Ishikawa (cell line): ENCODE data around the gene CCDC107.

Experiments used
- CEBPB ChIP-seq: IDR thresholded peaks from 2 replicates; pipeline ENCODE4 v1.6.1; 2012
- CREB1 ChIP-seq: IDR thresholded peaks from 2 replicates; pipeline ENCODE4 v1.6.1; 2012; ENCODE audit warnings: low read depth
- EGR1 ChIP-seq: IDR thresholded peaks from 2 replicates; pipeline ENCODE4 v1.6.1; 2012
- EP300 ChIP-seq: IDR thresholded peaks from 2 replicates; pipeline ENCODE4 v1.6.1; 2012; ENCODE audit warnings: borderline replicate concordance
- FOXM1 ChIP-seq: IDR thresholded peaks from 2 replicates; pipeline ENCODE4 v1.6.1; 2012; ENCODE audit warnings: low read depth, borderline replicate concordance
- NFIC ChIP-seq: IDR thresholded peaks from 2 replicates; pipeline ENCODE4 v1.6.1; 2012
- RAD21 ChIP-seq: IDR thresholded peaks from 2 replicates; pipeline ENCODE4 v1.6.1; 2012; ENCODE audit warnings: low read depth
- TAF1 ChIP-seq: IDR thresholded peaks from 2 replicates; pipeline ENCODE4 v1.6.1; 2012; ENCODE audit warnings: low read depth, mild to moderate bottlenecking
- TCF12 ChIP-seq: IDR thresholded peaks from 2 replicates; pipeline ENCODE4 v1.6.1; 2012; ENCODE audit warnings: low read depth
- TEAD4 ChIP-seq: IDR thresholded peaks from 2 replicates; pipeline ENCODE4 v1.6.1; 2012
- YY1 ChIP-seq: IDR thresholded peaks from 2 replicates; pipeline ENCODE4 v1.6.1; 2012; ENCODE audit warnings: low read depth
- ZBTB7A ChIP-seq: IDR thresholded peaks from 2 replicates; pipeline ENCODE4 v1.6.1; 2012; ENCODE audit warnings: low read depth
- TF ChIP-seq, protein P1 (sequence below): IDR thresholded peaks from 2 replicates; pipeline ENCODE4 v1.6.1; 2012
- TF ChIP-seq, protein P2 (sequence below): IDR thresholded peaks from 2 replicates; pipeline ENCODE4 v1.6.1; 2012; ENCODE audit warnings: low read depth, mild to moderate bottlenecking
- TF ChIP-seq, protein P3 (sequence below): IDR thresholded peaks from 2 replicates; pipeline ENCODE4 v1.6.1; 2012

CCDC107 gene

DNA sequence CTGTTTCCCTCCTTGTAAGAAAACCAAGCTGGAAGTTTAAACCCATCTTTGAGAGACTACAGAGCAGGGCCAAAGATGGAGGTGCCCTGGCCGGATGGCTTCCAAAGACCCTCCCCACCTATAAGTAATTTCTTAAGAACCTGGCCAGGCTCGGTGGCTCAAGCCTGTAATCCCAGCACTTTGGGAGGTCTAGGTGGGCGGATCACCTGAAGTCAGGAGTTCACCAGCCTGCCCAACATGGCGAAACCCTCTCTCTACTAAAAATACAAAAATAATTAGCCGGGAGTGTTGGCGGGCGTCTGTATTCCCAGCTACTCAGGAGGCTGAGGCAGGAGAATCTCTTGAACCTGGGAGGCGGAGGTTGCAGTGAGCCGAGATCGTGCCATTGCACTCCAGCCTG is 12.4 kb upstream of the CCDC107 start:
- peak; percentile 19; the same call in 1 of the 2 replicates for TF ChIP-seq EGR1

DNA sequence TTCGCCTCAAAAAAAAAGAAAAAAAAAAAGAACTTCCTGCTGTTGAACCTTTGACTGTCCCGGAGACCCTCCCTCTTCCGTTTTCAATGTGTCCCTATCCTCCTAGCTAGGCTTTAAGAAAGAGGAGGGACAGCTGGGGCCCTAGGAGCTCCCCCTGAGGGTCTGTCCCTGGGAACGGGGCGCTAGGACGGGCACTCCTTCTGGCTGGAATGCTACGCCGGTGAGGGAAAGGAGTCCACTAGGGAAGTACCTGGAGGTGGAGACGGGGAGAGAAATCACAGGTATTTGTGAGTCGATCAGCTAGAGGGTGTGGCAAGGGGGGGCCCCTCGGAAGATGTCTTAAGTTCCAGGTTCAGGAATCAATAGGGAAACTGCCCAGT is 11.9 kb upstream of the CCDC107 start:
- TF ChIP-seq TAF1 (peak; percentile 9; the same call in 1 of the 2 replicates), YY1 (0 out of 2 replicates have a peak, but pooled peaks have one; percentile 24), EP300 (no peak; the same call in 1 of the 2 replicates), TEAD4 (peak; percentile 77), TCF12 (peak; percentile 17; the same call in 1 of the 2 replicates), NFIC (0 out of 2 replicates have a peak, but pooled peaks have one; percentile 9), ZBTB7A (peak; percentile 62)
- TF ChIP-seq, protein P1, sequence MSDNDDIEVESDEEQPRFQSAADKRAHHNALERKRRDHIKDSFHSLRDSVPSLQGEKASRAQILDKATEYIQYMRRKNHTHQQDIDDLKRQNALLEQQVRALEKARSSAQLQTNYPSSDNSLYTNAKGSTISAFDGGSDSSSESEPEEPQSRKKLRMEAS: no peak

DNA sequence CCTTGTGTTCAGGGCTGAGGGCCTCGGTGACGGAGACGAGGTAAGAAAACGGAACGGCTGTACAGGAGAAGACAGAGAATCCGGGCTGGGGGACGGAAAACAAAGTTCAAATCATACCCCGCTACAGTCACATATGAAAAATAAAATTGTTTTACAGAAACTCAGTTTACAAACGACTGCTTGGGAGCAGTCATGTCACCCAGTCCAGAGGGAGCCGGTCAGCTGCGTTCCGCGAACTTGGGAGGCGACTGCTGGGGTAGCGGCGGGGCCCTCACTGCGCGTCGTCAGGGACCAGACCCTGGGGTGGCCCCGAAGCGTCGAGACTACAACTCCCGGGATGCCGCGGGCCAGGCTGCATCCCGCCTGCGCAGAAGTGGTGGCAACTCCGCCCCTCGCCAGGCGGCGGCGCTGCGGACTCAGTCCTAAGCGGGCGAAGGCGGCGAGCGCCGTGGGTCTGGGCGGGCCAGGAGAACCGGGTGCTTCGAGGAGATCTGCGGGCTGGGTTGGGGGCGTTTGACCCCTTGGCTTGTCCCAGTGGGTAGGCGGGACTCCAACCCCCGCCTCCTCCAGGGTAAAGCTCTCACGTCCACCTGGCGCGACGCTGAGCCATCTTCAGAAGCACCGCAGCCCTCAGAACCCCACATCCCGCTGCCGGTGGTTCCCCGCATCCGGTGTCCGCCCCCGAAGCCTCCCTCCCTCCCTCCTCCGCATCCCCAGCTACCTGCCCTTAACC is 11.4 kb upstream of the CCDC107 start:
- TF ChIP-seq RAD21 (peak; percentile 87), TAF1 (peak; percentile 49), EGR1 (peak; percentile 15; the same call in 1 of the 2 replicates), ZBTB7A (peak; percentile 16), YY1 (peak; percentile 42), TEAD4 (no peak), CREB1 (no peak)
- TF ChIP-seq, protein P1: peak; percentile 69; the same call in 1 of the 2 replicates
- TF ChIP-seq, protein P2, sequence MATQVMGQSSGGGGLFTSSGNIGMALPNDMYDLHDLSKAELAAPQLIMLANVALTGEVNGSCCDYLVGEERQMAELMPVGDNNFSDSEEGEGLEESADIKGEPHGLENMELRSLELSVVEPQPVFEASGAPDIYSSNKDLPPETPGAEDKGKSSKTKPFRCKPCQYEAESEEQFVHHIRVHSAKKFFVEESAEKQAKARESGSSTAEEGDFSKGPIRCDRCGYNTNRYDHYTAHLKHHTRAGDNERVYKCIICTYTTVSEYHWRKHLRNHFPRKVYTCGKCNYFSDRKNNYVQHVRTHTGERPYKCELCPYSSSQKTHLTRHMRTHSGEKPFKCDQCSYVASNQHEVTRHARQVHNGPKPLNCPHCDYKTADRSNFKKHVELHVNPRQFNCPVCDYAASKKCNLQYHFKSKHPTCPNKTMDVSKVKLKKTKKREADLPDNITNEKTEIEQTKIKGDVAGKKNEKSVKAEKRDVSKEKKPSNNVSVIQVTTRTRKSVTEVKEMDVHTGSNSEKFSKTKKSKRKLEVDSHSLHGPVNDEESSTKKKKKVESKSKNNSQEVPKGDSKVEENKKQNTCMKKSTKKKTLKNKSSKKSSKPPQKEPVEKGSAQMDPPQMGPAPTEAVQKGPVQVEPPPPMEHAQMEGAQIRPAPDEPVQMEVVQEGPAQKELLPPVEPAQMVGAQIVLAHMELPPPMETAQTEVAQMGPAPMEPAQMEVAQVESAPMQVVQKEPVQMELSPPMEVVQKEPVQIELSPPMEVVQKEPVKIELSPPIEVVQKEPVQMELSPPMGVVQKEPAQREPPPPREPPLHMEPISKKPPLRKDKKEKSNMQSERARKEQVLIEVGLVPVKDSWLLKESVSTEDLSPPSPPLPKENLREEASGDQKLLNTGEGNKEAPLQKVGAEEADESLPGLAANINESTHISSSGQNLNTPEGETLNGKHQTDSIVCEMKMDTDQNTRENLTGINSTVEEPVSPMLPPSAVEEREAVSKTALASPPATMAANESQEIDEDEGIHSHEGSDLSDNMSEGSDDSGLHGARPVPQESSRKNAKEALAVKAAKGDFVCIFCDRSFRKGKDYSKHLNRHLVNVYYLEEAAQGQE: no peak

DNA sequence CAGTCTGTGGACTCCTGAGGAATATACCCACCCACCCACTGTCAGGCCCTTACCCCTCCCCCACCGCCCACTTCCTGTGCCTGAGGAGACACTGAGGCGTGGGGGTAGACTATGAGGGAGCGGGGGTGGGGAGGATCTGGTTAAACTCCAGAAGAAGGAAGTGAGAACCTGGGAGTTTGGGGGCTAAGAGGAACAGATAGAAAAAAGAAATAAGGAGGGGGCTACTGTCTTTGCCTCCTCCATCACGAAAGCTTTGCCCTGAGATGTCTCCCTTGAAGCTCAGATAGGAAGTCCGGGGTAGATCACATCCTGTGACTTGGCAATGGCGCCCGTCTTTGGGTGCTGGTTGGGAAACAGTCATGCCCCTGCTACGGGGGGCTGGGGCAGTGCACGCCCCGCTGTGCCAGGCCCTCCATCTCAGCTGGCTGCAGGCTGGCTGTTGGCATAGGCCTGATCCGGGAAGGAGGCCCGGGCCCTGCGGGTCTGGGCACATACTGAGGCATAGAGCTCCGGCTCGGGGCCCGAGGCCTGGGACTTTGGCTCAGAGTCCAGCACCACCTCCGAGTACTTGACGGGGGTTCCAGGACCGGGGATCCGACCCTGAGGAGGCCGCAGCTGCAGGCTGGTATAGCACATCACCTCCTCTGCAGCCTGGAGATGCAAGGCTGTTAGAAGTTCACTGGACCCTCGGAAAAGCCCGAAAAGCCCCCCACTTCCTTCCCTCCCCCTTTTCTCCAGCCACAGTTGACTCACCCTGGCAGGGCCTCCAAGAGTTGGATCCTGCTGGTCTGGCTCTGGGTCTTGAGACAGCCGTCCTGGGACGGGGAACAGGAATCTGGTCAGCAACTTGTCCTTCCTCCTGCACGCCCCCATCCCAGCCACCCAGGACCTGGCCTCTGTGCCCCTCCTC is 8.4 kb upstream of the CCDC107 start:
- TF ChIP-seq TEAD4 (no peak), RAD21 (no peak), NFIC (no peak), EGR1 (no peak)
- TF ChIP-seq, protein P3, sequence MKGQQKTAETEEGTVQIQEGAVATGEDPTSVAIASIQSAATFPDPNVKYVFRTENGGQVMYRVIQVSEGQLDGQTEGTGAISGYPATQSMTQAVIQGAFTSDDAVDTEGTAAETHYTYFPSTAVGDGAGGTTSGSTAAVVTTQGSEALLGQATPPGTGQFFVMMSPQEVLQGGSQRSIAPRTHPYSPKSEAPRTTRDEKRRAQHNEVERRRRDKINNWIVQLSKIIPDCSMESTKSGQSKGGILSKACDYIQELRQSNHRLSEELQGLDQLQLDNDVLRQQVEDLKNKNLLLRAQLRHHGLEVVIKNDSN: no peak
- TF ChIP-seq, protein P2: no peak
- TF ChIP-seq, protein P1: no peak

DNA sequence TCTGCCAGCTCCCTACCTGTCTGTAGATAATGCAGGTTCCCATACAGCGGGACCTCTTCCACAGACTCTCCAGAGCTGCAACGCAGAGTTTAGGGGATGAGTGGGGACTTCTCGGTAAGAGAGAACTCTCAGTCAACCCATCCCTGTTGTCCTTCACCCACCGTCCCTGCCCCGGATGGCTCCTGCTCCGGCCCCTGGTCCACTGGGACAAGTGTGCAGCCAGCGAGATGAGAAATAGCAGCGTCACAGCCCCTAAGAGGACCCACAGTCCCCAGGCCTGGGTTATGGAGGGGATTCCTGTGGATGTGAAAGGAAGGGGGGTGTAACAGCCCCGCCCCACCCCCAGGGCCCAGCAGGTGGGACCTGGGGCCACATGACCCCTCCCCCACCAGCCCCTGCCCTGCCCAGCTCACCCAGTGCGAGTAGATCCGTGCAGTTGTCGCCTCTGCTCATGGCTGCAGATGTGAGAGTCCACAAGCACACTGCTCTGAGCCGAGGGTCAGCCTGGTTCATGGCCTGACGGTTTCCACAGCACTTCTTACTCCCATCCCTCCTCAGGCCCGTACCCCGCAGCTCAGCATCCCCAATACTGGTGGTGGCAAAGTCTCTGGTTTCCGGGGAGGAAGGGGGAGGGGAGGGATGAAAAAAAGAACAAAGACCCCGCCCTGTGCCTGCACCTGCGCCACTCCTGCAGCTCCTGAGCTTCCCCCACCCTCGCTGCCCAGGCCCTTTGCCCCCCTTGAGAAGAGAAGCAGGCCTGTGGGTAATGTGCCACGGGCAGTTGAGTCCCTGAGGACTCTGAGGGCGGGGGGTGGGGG is 7.5 kb upstream of the CCDC107 start, which contains the start of gene SIT1:
Gene SIT1 (minus strand): TSS at position 591 of the 818 bp plus-strand sequence. CDS start 78 bp downstream, at position 513.
- TF ChIP-seq TAF1: no peak
- TF ChIP-seq, protein P3: no peak
- TF ChIP-seq RAD21: no peak
- no peak for TF ChIP-seq ZBTB7A
- TF ChIP-seq EP300: no peak
- TF ChIP-seq TCF12: no peak
- no peak for TF ChIP-seq CREB1
- TF ChIP-seq YY1: no peak
- TF ChIP-seq, protein P1: no peak
- TF ChIP-seq FOXM1: no peak
- TF ChIP-seq EGR1: no peak
- no peak for TF ChIP-seq NFIC
- TF ChIP-seq CEBPB: no peak
- TF ChIP-seq, protein P2: no peak
- no peak for TF ChIP-seq TEAD4
